HepG2 (cell line): ENCODE results near the gene UBTF. TPM values are rescaled to one million over a fixed set of nuclear protein-coding genes. Genes with fewer than 3 reads are reported as not detected.

Source experiments
- ATF3 ChIP-seq: sonication (generic); formaldehyde crosslinking; IDR thresholded peaks from 2 replicates; pipeline ENCODE4 v1.4.0; 2020; ENCODE audit warnings: missing genetic modification reagents
- CREB3 ChIP-seq: sonication (generic); formaldehyde crosslinking; IDR thresholded peaks from 2 replicates; pipeline ENCODE4 v1.5.0; 2020; ENCODE audit warnings: missing genetic modification reagents
- E2F1 ChIP-seq: sonication (generic); formaldehyde crosslinking; IDR thresholded peaks from 2 replicates; pipeline ENCODE4 v1.5.0; 2020; ENCODE audit warnings: missing genetic modification reagents
- EEA1 ChIP-seq: sonication (generic); formaldehyde crosslinking; IDR thresholded peaks from 2 replicates; pipeline ENCODE4 v1.5.1; 2020; ENCODE audit warnings: mild to moderate bottlenecking, missing genetic modification reagents, borderline replicate concordance
- IKZF4 ChIP-seq: sonication (generic); formaldehyde crosslinking; IDR thresholded peaks from 2 replicates; pipeline ENCODE4 v1.5.1; 2020; ENCODE audit warnings: borderline replicate concordance, mild to moderate bottlenecking, low read depth, missing genetic modification reagents; ENCODE audit errors: not compliant biosample characterization
- KDM4B ChIP-seq: sonication (generic); formaldehyde crosslinking; IDR thresholded peaks from 2 replicates; pipeline ENCODE4 v1.4.0; 2020; ENCODE audit warnings: missing genetic modification reagents
- KLF12 ChIP-seq: sonication (generic); formaldehyde crosslinking; IDR thresholded peaks from 2 replicates; pipeline ENCODE4 v1.4.0; 2020; ENCODE audit warnings: missing genetic modification reagents, borderline replicate concordance
- MIER3 ChIP-seq: IDR thresholded peaks from 2 replicates; pipeline ENCODE4 v1.6.1; 2016; ENCODE audit warnings: missing compliant biosample characterization, borderline replicate concordance
- NR0B2 ChIP-seq: sonication (generic); formaldehyde crosslinking; IDR thresholded peaks from 2 replicates; pipeline ENCODE4 v1.4.0; 2020; ENCODE audit warnings: mild to moderate bottlenecking, missing genetic modification reagents
- PITX1 ChIP-seq: sonication (generic); formaldehyde crosslinking; IDR thresholded peaks from 2 replicates; pipeline ENCODE4 v1.5.1; 2020; ENCODE audit warnings: mild to moderate bottlenecking, missing genetic modification reagents
- ZFAT ChIP-seq: sonication (generic); formaldehyde crosslinking; conservative IDR thresholded peaks from 2 replicates; pipeline ENCODE4 v1.8.1; 2023; ENCODE audit warnings: missing genetic modification reagents, inconsistent platforms
- ZFP37 ChIP-seq: sonication (generic); formaldehyde crosslinking; IDR thresholded peaks from 2 replicates; pipeline ENCODE4 v1.4.0; 2020; ENCODE audit warnings: missing genetic modification reagents, borderline replicate concordance
- ZNF326 ChIP-seq: sonication (generic); formaldehyde crosslinking; IDR thresholded peaks from 2 replicates; pipeline ENCODE4 v1.4.0; 2020; ENCODE audit warnings: missing genetic modification reagents, borderline replicate concordance
- ZNF333 ChIP-seq: sonication (generic); formaldehyde crosslinking; IDR thresholded peaks from 2 replicates; pipeline ENCODE4 v1.4.0; 2020; ENCODE audit warnings: mild to moderate bottlenecking, missing genetic modification reagents, borderline replicate concordance
- ZNF616 ChIP-seq: sonication (generic); formaldehyde crosslinking; IDR thresholded peaks from 2 replicates; pipeline ENCODE4 v1.5.0; 2020; ENCODE audit warnings: low read depth, mild to moderate bottlenecking, missing genetic modification reagents
- polyA plus RNA-seq, 8 experiments: library from polyadenylated mRNA; depleted of rRNA in 3 of 8; stranded (reverse) in 7 of 8; unstranded in 1 of 8; fragments of >200 nt; fragmentation: Illumina TruSeq in 4 of 8; extraction: Trizol in 4 of 8; gene quantifications; 2 replicates each; pipeline versions ENCODE4 v1.2.1 to v1.2.3, GENCODE V29; 2011 to 2016; ENCODE audit warnings: low read depth in 4 of 8, missing spikeins in 1 of 8, mixed read lengths in 1 of 8; ENCODE audit not compliant: insufficient read depth in 1 of 8
- total RNA-seq, 5 experiments: library from RNA; depleted of rRNA; stranded (reverse); fragments of >200 nt; fragmentation: Illumina TruSeq; extraction: Trizol; gene quantifications; 2 replicates each; pipeline ENCODE4 v1.2.3, GENCODE V29; 2016; ENCODE audit warnings: low read depth in 1 of 5
- TF ChIP-seq, protein P1 (sequence below): IDR thresholded peaks from 2 replicates; pipeline ENCODE4 v1.6.1; 2018; ENCODE audit warnings: missing genetic modification reagents
- TF ChIP-seq, protein P2 (sequence below): sonication (generic); formaldehyde crosslinking; IDR thresholded peaks from 2 replicates; pipeline ENCODE4 v1.8.0; 2022; ENCODE audit warnings: low read depth, missing genetic modification reagents
- TF ChIP-seq, protein P3 (sequence below): sonication (generic); formaldehyde crosslinking; IDR thresholded peaks from 2 replicates; pipeline ENCODE4 v1.8.1; 2023; ENCODE audit warnings: mild to moderate bottlenecking, moderate library complexity, missing genetic modification reagents

Gene UBTF
- total and polyA plus RNA-seq, 2 of the 13 experiments (the other 11 are each of a cell fraction or from before 2014, with no cell fraction given), result 15.2 to 60.9 TPM

DNA sequence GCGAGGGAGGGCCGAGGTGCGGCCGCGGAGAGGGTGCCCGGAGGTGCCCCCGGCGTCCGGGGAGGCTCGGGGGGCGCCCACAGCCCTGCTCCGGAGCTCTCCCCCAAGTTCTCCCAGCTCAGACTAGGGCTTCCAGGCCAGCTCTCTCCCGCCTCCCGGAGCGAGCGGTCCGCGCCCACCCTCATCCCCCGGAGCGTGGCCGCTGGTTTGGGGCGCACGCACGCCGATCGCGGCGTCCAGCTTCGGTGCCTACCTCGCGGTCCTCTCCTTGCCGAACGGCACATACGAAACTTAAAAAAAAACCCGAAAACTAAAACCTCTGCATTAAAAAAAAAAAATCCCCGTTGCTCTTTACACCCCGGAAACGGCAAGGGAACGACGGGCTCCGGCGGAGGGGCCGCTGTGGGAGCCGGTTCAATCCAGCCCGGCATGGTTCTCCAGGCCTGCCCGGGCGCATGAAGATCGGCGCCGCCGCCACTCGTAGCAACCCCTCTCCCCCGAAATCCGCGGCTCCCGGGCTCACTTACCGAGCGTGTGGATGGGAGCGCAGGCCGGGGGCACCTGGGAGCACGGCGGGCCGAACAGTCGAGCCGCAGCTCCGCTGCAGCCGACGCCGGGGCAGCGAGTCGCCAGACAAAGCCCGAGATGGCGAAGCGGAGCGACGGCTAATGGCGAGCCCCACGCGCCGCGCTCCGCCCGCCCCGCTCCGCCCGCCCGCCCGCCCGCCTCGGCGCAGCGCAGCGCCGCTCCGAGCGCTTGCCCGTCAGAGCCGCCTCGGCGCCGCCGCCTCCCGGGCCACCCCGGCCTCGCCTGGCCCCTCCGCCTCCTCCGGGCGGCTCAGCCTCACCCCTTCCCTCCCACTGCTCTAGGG lies 973 bp upstream of the UBTF start (continued):
- TF ChIP-seq ZFAT (CRISPR knock-in tag), result 0 out of 2 replicates have a peak, but pooled peaks have one; percentile 45
- TF ChIP-seq ZNF326 (CRISPR knock-in tag), result peak; percentile 62; the same call in 1 of the 2 replicates
- peak; percentile 52 for TF ChIP-seq EEA1 (CRISPR knock-in tag)
- TF ChIP-seq KLF12 (CRISPR knock-in tag), result peak; percentile 88
- TF ChIP-seq PITX1, result peak; percentile 29; the same call in 1 of the 2 replicates
- TF ChIP-seq ZFP37 (CRISPR knock-in tag), result 0 out of 2 replicates have a peak, but pooled peaks have one; percentile 46
- peak; percentile 19; the same call in 1 of the 2 replicates for TF ChIP-seq E2F1
- TF ChIP-seq, protein P1, sequence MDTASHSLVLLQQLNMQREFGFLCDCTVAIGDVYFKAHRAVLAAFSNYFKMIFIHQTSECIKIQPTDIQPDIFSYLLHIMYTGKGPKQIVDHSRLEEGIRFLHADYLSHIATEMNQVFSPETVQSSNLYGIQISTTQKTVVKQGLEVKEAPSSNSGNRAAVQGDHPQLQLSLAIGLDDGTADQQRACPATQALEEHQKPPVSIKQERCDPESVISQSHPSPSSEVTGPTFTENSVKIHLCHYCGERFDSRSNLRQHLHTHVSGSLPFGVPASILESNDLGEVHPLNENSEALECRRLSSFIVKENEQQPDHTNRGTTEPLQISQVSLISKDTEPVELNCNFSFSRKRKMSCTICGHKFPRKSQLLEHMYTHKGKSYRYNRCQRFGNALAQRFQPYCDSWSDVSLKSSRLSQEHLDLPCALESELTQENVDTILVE (CRISPR knock-in tag), result no peak
- no peak for TF ChIP-seq IKZF4 (CRISPR knock-in tag)
- TF ChIP-seq ZNF333 (CRISPR knock-in tag), result peak; percentile 41; the same call in 1 of the 2 replicates
- TF ChIP-seq NR0B2 (CRISPR knock-in tag), result no peak
- peak; percentile 70; the same call in 1 of the 2 replicates for TF ChIP-seq ZNF616 (CRISPR knock-in tag)
- peak; percentile 3; the same call in 1 of the 2 replicates for TF ChIP-seq MIER3
- TF ChIP-seq ATF3 (CRISPR knock-in tag), result no peak
- TF ChIP-seq, protein P2, sequence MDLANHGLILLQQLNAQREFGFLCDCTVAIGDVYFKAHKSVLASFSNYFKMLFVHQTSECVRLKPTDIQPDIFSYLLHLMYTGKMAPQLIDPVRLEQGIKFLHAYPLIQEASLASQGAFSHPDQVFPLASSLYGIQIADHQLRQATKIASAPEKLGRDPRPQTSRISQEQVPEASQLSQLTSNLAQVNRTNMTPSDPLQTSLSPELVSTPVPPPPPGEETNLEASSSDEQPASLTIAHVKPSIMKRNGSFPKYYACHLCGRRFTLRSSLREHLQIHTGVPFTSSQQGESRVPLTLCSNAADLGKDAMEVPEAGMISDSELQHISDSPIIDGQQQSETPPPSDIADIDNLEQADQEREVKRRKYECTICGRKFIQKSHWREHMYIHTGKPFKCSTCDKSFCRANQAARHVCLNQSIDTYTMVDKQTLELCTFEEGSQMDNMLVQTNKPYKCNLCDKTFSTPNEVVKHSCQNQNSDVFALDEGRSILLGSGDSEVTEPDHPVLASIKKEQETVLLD (CRISPR knock-in tag), result peak; percentile 11; the same call in 1 of the 2 replicates
- TF ChIP-seq, protein P3, sequence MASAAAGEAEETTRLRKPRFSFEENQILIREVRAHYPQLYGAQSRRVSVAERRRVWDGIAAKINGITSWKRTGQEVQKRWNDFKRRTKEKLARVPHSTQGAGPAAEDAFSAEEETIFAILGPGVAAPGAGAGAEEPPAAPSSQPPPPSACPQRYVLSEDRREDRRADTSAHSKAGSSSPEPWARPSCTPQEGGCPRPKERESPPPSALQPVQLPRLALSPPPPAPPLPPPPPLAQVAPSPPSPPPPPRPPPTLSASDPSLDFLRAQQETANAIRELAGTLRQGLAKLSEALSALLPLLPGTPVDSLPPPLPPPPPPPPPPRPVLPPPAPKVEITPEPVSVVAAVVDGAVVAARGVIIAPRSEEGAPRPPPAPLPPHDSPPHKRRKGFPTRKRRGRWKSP, result peak; percentile 59
- TF ChIP-seq CREB3 (CRISPR knock-in tag), result peak; percentile 89
- peak; percentile 50; the same call in 1 of the 2 replicates for TF ChIP-seq KDM4B (CRISPR knock-in tag)
